GM19438 (cell line): ENCODE data around the gene TRPC3.

ENCODE experiments used
- ATAC-seq: cut with Tn5 transposase; IDR thresholded peaks from one replicate; pipeline ENCODE4 v1.9.1; 2021; ENCODE audit warnings: low read depth; ENCODE audit not compliant: unreplicated experiment

TRPC3 gene

GRCh38 chr4:121951521-121952110 is at the start of gene TRPC3:
Gene TRPC3 (minus strand): TSS chr4:121952060. CDS start chr4:121951680, 380 bp downstream.
- ATAC-seq: peak; percentile 43

- ATAC-seq: no peak
Observed at GRCh38 chr4:122000849-122001248, 49.0 kb upstream of the TRPC3 start.

- no peak for ATAC-seq
Observed at GRCh38 chr4:121998024-121998423, 46.2 kb upstream of the TRPC3 start.

GRCh38 chr4:121995790-121996537 is 44.1 kb upstream of the TRPC3 start:
- no peak for ATAC-seq

GRCh38 chr4:121991968-121992367 is 40.1 kb upstream of the TRPC3 start:
- ATAC-seq: no peak

GRCh38 chr4:121990489-121990888 is 38.6 kb upstream of the TRPC3 start:
- no peak for ATAC-seq

GRCh38 chr4:121989715-121990114 is 37.9 kb upstream of the TRPC3 start:
- ATAC-seq: no peak

- no peak for ATAC-seq
Observed at GRCh38 chr4:121988950-121989349, 37.1 kb upstream of the TRPC3 start.

GRCh38 chr4:121980643-121981042 is 28.8 kb upstream of the TRPC3 start:
- ATAC-seq: no peak

GRCh38 chr4:121978172-121978516 is 26.3 kb upstream of the TRPC3 start:
- ATAC-seq: peak; percentile 54

- ATAC-seq: peak; percentile 97
Observed at GRCh38 chr4:121977251-121978171, 25.7 kb upstream of the TRPC3 start.

- no peak for ATAC-seq
Observed at GRCh38 chr4:121975784-121976183, 23.9 kb upstream of the TRPC3 start.

- no peak for ATAC-seq
Observed at GRCh38 chr4:121973816-121974215, 22.0 kb upstream of the TRPC3 start.

GRCh38 chr4:121968859-121969258 is 17.0 kb upstream of the TRPC3 start:
- ATAC-seq: no peak

- ATAC-seq: no peak
Observed at GRCh38 chr4:121964958-121965357, 13.1 kb upstream of the TRPC3 start.

GRCh38 chr4:121960818-121961217 is 9.0 kb upstream of the TRPC3 start:
- no peak for ATAC-seq

GRCh38 chr4:121958777-121959176 is 6.9 kb upstream of the TRPC3 start:
- ATAC-seq: no peak

- no peak for ATAC-seq
Observed at GRCh38 chr4:121957266-121957665, 5.4 kb upstream of the TRPC3 start.

- no peak for ATAC-seq
Observed at GRCh38 chr4:121953860-121954259, 2.0 kb upstream of the TRPC3 start.

GRCh38 chr4:121952290-121952689 is 430 bp upstream of the TRPC3 start:
- ATAC-seq: no peak
